Measurements from ENCODE around the gene HPSE2.

HPSE2 gene

DNA sequence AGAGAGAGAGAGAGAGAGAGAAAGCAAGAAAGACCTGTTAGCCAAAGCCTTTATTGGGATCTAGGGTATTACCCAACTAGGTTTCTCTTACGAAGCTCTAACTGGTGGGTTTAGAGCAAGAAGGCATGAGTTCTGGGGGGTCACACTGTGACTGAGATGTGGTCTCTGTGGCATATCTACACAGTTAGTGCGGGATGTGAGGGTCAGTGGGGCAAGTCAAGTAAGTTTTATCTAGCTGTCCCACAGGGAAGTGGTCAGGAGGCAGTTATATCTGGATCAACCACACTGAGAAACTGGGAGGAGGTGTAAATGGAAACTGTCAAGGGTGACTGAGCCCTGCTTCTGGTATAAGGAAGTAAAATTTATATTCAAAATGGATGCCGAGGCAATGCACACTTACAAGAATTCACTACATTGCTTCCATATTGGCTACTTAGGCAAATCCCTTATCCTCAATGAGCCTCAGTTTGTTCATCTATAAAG lies 457.3 kb downstream of the HPSE2 start:
- no peak for TF ChIP-seq POLR2A (IDR thresholded peaks at IDR 0.05; ENCODE audit: low read depth, low read length)
- no peak for DNase-seq (ENCODE audit: insufficient read length, low spot score)
- FAIRE-seq = no peak

DNA sequence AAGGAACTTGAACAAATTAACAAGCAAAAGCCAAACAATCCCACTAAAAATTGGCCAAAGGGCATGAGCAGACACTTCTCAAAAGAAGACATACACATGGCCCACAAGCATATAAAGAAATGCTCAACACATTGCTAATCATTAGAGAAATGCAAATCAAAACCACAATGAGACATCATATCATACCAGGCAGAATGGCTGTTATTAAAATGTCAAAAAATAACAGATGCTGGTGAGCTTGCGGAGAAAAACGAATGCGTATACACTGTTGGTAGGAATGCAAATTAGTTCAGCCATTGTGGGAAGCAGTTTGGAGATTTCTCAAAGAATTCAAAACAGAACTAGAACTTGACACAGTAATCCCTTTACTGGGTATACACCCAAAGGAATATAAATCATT lies 477.2 kb downstream of the HPSE2 start:
- no peak for TF ChIP-seq POLR2A (IDR thresholded peaks at IDR 0.05; ENCODE audit: low read depth, low read length)
- FAIRE-seq = no peak
- DNase-seq (ENCODE audit: insufficient read length, low spot score) = no peak

DNA sequence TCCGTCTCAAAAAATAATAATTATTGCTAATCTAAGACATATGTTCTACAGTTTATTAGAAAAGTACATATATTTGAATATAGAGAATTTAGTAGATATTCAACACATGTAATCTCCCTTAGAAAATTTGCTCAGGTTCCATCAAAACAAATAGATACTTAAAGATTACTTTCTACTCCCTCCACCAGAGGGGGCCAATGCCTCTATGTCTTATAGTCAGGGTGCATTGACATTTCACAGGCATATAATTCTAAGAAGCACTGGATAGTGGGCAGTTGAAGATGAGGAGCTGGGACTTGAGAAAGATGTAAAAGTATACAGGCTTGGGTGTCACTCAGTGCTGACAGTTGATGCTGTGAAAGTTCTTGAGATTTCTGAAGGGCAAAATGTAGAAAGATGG lies 487.4 kb downstream of the HPSE2 start:
- no peak for DNase-seq (ENCODE audit: insufficient read length, low spot score)
- TF ChIP-seq POLR2A (IDR thresholded peaks at IDR 0.05; ENCODE audit: low read depth, low read length) = no peak
- FAIRE-seq = no peak

DNA sequence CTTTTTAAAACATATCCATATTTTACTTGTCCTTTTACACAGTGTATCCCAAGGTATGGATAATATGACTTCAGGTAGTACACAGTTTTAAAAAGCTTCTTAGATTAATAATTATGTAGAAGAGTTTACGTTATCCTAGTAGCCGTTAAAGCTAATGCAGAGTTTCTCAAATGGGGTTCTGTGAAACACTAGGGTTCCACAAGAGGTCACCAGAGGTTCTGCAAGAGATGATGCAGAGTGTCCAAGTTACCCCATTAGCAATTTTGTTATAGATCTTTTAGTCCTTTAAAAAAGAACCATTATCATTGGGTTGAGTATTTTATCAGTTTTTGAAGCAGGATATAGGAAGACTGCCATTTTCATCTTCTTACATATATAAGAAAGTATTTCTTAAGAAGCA lies 490.0 kb downstream of the HPSE2 start:
- FAIRE-seq (no peak), DNase-seq (ENCODE audit: insufficient read length, low spot score) (no peak)
- TF ChIP-seq POLR2A (IDR thresholded peaks at IDR 0.05; ENCODE audit: low read depth, low read length) = no peak

DNA sequence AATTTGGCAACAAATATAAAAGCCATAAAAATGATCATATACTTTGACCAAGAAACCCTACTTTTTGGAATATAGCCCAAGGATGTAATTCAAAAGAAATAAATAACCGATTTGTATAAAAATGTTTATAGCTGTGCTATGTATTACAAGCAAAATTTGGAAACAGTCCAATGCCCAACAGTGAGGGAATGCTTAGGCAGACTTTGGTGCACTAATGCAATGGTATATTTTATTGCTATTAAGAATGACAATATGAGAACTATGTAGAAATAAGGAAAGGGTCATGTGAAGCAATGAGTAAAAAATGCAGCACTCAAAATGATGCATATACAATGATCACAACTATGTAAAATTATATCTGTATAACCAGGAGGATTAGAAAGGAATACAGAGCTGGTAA lies 515.1 kb downstream of the HPSE2 start:
- TF ChIP-seq POLR2A (IDR thresholded peaks at IDR 0.05; ENCODE audit: low read depth, low read length) = no peak
- FAIRE-seq (no peak), DNase-seq (ENCODE audit: insufficient read length, low spot score) (no peak)

DNA sequence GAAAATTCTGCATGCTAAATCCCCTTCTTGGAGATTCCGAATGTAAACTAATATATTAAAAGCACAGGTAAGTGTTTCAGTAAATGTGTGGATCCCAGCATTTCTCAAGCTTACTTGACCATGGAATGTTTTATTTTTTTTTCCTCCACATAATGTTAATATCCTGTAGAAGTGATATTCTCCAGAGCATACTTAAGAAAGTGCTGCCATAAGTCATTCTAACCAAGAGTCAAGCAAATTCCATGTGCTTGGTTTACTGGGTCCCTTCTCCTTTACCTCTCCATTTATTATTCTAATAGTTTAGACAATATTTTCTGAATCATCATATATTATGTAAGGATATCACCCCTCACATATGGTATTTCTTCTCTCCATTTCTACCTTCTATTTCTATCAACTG lies 522.1 kb downstream of the HPSE2 start:
- DNase-seq (ENCODE audit: insufficient read length, low spot score) (no peak), FAIRE-seq (no peak)
- no peak for TF ChIP-seq POLR2A (IDR thresholded peaks at IDR 0.05; ENCODE audit: low read depth, low read length)

DNA sequence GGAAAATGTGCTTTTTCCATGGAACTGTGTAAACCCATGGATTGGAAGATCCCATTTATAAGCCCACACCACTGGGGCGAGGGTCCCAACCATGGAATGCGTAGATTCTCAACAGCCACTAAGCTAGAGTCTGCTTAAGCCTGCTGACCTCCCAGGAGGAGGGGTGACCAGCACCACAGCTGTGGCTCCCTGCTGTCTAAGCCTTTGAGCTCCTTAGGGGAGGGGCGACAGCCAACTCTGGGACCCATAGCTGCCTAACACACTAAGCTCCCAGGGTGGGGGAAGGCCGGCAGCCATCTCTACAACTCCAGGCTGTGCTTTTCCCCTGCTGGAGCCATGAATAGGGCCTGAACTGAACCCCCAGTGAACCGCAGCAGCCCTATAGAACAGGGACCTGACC lies 539.1 kb downstream of the HPSE2 start:
- FAIRE-seq = no peak
- no peak for TF ChIP-seq POLR2A (IDR thresholded peaks at IDR 0.05; ENCODE audit: low read depth, low read length)
- no peak for DNase-seq (ENCODE audit: insufficient read length, low spot score)

DNA sequence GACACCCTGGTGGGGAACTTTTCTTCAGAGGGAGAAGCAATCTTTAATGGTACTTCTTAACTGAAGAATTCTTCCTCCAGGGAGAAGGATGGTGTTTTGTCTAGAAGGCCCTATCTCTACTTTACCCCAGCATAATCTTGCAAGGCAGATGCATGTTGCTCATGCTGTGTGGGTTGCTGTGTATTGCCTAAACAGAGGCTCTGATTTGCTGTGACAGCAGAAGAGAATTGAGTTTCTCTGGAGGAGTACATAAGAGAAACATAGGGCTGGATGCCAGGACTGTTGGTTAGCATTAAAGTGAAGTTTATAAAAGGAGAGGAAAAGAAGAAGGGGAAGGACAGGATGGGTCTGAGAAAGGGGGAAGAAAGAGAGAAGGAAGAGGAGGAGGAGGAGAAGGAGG lies 540.8 kb downstream of the HPSE2 start:
- no peak for TF ChIP-seq POLR2A (IDR thresholded peaks at IDR 0.05; ENCODE audit: low read depth, low read length)
- FAIRE-seq (no peak), DNase-seq (ENCODE audit: insufficient read length, low spot score) (no peak)

DNA sequence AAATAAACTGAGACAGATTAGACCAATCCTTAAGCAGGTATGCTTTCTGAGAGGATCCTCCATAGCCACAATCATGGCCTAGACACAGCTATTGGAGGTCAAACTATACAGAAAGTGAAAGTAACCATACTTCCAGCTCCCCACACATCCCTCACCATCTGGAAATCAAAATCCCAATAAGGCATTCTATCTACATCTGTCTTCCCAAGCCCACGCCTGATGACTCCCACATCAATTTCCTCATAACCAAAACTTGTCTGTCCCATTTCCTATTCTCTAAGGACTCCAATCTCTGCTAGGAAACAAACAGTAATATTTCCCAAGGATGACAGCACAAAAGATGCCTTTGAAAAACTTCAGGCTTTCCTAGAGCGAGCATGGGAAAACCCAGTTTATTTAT lies 541.6 kb downstream of the HPSE2 start:
- no peak for DNase-seq (ENCODE audit: insufficient read length, low spot score)
- no peak for FAIRE-seq
- no peak for TF ChIP-seq POLR2A (IDR thresholded peaks at IDR 0.05; ENCODE audit: low read depth, low read length)

DNA sequence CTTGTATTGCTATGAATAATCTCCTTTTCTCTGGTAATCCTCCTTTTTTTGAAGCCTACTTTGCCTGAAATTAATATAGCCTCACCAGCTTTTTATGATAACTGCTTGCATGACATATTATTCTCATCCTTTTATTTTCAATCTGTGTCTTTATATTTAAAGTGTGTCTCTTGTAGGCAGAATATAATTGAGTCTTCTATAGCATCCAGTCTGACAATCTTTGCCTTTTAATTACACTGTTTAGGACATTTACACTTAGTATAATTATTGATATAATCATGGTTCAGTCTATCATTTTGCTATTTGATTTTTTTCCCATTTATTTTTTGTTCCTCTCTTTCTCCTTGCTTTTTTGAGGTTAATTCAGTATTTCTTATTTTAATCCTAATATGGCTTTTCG lies 548.0 kb downstream of the HPSE2 start:
- FAIRE-seq (no peak), DNase-seq (ENCODE audit: insufficient read length, low spot score) (no peak)
- no peak for TF ChIP-seq POLR2A (IDR thresholded peaks at IDR 0.05; ENCODE audit: low read depth, low read length)

DNA sequence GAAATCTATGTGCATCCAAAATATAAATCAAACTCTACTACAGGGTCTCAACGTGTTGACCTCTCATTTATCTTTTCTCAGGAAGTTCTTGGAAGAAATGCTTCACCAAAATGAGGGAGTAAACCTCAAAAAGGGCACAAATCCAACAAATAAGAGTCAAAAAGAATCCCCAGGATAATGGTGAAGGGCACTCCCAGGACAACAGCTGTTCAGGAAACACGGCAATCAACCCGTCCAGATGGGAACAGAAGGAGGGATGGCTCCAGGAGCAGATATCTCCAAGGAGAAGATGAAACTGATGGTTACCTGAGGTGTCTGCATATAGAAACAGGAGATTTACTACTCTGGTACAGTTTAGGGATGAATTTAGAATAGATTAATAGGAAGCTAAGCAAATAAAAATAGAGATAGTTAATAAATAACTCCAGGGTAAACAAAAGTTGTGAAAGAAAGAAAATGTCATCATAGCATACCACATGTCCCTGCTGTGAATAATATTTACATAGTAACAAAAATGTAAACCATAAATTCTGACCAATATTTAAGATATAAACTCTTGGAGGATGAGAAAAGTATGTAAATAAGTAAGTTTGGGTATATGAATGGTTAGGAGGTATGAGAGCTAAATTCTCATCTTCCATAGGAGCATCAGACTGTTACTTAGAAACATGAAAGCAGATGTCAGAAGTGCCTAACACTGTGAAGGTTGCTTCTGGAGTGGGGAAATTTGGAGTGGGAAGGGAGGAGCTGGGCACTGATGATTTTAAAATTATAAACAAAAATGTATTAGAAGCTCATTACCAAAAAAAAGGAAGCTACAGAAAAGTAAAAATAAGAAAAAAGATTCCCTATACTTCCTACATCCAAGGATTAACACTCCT lies 551.4 kb downstream of the HPSE2 start:
- DNase-seq (ENCODE audit: insufficient read length, low spot score) (no peak), FAIRE-seq (no peak)
- no peak for TF ChIP-seq POLR2A (IDR thresholded peaks at IDR 0.05; ENCODE audit: low read depth, low read length)

DNA sequence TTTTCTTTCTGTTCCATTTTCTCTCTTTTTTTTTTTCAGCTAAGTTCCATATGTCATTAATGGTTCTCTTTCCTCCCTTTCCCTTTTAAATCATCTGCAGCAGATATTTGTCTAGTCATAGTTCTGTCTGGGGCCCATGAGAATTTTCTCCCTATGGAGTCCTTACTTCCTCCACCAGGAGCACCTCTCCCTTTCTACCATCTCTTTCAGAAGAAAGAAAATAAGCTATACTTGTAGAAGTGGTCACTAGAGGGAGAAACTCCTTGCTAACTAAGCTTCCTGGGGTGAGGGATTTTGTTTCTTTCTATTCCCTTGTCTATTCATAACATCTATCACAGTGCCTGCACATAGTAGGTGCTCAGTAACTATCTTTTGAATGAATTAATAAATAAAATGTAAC lies 558.8 kb downstream of the HPSE2 start:
- no peak for TF ChIP-seq POLR2A (IDR thresholded peaks at IDR 0.05; ENCODE audit: low read depth, low read length)
- FAIRE-seq = no peak
- DNase-seq (ENCODE audit: insufficient read length, low spot score) = no peak

DNA sequence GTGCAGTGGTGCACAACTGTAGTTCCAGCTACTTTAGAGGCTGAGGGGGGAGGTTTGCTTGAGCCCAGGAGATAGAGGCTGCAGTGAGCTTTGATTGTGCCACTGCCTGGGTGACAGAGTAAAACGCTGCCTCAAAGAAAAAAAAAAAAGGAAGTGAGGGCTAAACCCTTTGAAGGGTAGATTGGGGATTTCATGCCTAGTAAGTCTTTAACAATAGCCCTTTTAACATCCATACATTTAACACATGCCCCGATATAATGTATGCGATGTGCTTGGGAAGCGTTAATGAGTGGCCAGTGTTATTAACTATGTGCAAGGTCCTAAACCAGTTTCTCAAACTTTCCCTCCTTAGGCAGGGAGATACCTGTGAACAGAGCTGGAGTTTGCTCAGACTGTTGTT lies 559.8 kb downstream of the HPSE2 start:
- FAIRE-seq = no peak
- no peak for DNase-seq (ENCODE audit: insufficient read length, low spot score)
- no peak for TF ChIP-seq POLR2A (IDR thresholded peaks at IDR 0.05; ENCODE audit: low read depth, low read length)

DNA sequence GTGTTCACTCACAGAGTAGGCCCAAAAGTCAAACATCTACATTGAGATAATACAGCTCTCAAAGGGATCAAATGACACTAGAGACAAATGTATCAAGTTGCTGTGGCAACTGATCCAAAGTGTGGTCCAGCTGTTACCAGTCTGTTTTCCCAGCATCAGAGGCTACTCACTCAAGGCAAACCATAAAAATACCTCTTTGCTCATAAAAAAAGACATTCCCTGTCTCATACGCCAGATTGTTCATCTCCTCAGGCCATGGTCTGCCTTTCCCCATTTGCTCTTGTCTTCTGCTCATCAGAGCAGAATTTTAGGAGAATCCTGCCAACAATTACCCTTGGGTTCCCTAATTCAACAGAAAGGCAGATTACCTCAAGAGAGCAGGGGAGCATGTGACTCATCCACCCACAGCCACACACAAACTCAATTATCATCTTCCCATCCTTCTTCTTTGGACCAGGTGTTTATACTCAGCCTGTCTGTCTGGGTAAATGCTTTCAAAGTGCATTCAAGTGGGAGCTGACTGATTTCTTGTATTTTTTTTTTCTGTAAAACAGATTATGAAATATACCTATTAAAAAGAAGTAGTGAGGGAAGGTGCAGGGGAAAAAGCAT lies 562.4 kb downstream of the HPSE2 start:
- FAIRE-seq (no peak), DNase-seq (ENCODE audit: insufficient read length, low spot score) (no peak)
- no peak for TF ChIP-seq POLR2A (IDR thresholded peaks at IDR 0.05; ENCODE audit: low read depth, low read length)

DNA sequence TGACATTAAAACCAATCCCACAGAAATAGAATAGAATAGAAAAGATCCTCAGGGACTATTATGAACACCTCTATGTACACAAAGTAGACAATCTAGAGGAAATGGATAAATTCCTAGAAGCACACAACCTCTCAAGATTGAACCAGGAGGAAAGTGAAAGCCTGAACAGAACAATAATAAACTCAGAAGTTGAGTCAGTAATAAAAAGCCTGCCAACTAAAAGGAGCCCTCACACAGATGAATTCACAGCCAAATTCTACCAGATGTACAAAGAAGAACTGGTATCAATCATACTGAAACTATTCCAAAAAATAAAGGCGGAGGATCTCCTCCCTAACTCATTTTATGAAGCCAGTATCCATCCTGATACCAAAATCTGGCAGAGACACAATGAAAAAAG lies 568.6 kb downstream of the HPSE2 start:
- no peak for DNase-seq (ENCODE audit: insufficient read length, low spot score)
- TF ChIP-seq POLR2A (IDR thresholded peaks at IDR 0.05; ENCODE audit: low read depth, low read length) = no peak
- FAIRE-seq = no peak

Data from H54 (cell line).